HG03060 (cell line): Measurements from ENCODE around the gene CXorf49.
"Not testable (repeated sequence)": the region's sequence is repeated elsewhere in the genome, so short reads cannot be mapped to it uniquely, and the experiment has no call there.

Source experiments
- ATAC-seq: cut with Tn5 transposase; IDR thresholded peaks from one replicate; pipeline ENCODE4 v1.9.1; 2021; ENCODE audit warnings: low read depth, moderate number of reproducible peaks; ENCODE audit not compliant: unreplicated experiment

CXorf49 gene

GRCh38 chrX:71675636-71676035 is 42.4 kb downstream of the CXorf49 start:
- not testable (repeated sequence) for ATAC-seq

GRCh38 chrX:71671938-71672337 is 46.1 kb downstream of the CXorf49 start:
- no peak for ATAC-seq

GRCh38 chrX:71671043-71671780 is 46.9 kb downstream of the CXorf49 start:
- ATAC-seq: no peak

- not testable (repeated sequence) for ATAC-seq
Observed at GRCh38 chrX:71669947-71670346, 48.1 kb downstream of the CXorf49 start.

GRCh38 chrX:71669492-71669891 is 48.6 kb downstream of the CXorf49 start:
- ATAC-seq: no peak

- ATAC-seq: no peak
Observed at GRCh38 chrX:71668248-71668595, 49.9 kb downstream of the CXorf49 start.

- no peak for ATAC-seq
Observed at GRCh38 chrX:71667328-71668247, 50.5 kb downstream of the CXorf49 start, which contains the start of gene LOC101059915. Gene LOC101059915, plus strand, starts transcription at chrX:71667546.

- ATAC-seq: no peak
Observed at GRCh38 chrX:71666240-71667223, 51.6 kb downstream of the CXorf49 start.

- no peak for ATAC-seq
Observed at GRCh38 chrX:71665747-71666146, 52.3 kb downstream of the CXorf49 start.

- no peak for ATAC-seq
Observed at GRCh38 chrX:71664889-71665491, 53.1 kb downstream of the CXorf49 start.
